ENCODE measurements around the gene AP3D1.
A peak's percentile ranks its signal among the peaks of the same experiment; 100 is the strongest.

AP3D1 gene

DNA sequence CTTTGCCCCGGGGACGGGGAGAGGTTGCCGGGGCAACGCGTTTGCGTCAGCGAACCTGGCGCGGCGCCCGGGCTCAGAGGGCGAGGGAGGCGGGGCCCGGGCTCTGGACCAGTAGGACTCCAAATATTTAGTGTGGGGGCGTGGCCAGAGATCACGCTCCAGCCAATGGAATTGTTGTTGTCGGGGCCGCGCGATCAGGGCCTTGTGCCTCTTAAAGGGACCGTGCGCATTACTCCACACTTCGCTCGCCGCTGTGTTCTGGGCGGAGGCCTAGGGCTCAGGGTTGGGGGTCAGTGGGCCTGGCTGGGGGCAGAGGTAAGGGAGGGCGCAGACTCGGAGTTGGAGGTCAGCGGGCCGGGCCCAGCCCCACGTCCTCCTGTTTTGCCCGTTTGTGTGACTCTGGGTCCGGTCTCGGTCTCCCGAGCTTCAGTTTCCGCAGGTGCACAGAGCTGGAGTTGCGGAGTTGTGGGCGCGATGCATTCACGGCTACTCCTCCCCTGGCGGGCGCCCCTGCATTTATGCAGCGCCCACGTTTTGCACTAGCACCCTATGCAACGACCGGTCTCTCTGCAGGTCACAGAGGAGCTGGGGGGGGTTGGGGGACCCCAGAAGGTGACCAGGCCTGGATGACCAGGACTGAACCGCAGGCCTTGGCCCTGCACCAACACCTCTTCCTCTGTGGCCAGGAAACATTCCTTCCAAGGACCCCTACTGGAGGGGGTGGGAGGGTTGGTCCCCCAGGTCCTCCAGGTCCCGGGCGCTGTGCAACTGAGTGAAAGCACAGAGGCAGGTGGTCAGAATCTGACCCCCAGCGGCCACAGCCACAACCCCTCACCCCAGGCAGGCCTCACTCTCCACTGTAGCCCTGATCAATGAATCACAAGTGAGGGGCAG lies 89.6 kb downstream of the AP3D1 start:
- peak; percentile 97 for DNase-seq (ENCODE audit: low spot score)

DNA sequence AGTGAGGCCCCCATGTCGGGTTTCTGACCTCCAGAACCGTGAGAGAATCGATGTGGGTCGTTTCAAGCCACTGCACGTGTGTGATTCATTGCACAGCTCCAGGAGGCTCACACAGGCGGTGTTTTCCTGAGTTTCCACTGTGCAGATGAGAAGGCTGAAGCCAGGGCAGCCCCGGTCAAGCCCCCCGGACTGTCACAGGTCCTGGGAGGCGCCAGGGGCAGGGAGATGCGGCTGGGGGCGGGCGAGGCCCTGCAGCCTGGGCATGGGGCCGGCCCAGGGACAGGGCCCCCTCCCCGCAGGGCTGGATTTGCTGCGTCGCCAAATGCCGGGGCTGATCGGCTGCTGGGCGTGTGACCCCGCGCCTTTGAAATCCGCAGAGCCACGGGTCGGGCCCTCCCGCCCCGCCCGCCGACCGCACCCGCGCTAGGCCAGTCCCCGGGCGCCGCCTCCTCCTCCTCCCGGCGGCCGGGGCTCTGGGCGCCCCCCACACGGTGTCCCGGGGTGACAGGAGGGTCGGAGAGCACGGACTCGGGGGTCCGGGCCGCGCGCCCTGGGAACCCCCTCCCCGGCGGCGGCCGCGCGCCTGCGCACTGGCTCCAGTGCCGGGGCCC lies 90.4 kb downstream of the AP3D1 start:
- no peak for DNase-seq (ENCODE audit: low spot score)

DNA sequence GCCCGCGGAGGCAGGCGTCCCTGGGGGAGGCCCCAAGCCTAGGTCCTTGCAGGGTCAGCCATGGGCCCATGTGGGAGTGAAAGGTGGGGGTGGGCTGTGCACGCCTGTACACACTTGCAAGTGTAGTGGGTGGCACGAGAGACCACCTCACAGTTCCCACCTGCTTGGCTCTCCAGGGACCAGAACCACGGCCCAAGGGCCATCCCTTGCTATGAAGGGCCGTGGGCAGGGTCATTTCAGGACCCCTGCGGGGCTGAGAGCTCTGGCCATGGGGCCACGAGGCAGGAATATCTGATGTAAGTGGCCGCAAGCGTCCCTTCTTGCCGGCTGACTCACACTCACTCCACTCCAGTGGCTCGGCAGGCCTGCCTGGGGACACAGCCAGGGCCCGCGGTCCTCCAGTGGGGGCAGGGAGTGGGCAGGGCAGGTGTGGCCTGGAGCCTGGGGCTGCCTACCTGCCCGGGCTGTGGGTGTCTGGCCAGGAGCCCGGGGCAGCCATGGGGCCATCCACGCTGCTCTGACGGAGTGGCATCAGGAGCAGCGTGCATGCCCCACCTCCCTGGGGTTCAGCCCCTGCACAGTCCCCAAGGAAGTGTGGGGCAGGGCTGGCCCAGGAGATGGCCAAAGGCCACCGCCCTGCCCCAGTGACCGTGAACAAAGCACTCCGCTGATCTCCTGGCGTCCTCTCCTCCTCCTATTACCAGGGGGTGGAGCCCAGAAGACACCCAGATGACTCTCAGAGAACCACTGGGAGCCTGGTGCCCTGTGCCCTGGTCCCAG lies 91.8 kb downstream of the AP3D1 start:
- no peak for DNase-seq (ENCODE audit: low spot score)

DNA sequence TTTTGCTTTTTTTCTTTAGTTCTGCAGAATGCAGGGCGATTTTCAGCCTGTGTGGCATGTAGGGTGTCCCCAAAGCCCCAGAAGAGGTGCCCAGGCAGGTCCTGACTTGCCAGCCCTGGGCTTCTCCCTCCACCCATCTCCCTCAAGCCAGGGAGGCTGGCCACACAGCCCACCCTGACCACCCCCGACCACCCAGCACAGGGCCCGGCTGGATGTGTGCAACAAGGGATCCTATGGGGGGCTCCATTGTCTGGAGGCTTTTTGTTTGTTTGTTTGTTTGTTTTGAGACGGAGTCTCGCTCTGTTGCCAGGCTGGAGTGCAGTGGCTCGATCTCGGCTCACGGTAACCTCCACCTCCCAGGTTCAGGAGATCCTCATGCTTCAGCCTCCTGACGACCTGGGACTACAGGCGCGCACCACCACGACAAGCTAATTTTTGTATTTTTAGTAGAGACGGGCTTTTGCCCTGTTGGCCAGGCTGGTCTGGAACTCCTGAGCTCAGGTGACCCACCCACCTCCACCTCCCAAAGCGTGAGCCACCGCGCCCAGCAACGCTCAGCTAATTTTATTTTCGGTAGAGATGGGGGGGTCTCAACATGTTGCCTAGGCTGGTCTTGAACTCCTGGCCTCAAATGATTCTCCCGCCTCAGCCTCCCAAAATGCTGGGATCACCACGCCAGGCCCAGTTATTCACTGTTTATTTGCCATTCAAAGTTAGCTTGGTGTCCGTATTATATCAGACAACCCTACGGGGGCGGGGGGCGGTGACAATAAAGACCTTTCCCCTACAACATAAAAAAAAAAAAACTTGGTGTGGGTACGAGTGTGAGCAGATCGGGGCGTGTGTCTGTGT lies 92.6 kb downstream of the AP3D1 start:
- DNase-seq (ENCODE audit: low spot score) = no peak

DNA sequence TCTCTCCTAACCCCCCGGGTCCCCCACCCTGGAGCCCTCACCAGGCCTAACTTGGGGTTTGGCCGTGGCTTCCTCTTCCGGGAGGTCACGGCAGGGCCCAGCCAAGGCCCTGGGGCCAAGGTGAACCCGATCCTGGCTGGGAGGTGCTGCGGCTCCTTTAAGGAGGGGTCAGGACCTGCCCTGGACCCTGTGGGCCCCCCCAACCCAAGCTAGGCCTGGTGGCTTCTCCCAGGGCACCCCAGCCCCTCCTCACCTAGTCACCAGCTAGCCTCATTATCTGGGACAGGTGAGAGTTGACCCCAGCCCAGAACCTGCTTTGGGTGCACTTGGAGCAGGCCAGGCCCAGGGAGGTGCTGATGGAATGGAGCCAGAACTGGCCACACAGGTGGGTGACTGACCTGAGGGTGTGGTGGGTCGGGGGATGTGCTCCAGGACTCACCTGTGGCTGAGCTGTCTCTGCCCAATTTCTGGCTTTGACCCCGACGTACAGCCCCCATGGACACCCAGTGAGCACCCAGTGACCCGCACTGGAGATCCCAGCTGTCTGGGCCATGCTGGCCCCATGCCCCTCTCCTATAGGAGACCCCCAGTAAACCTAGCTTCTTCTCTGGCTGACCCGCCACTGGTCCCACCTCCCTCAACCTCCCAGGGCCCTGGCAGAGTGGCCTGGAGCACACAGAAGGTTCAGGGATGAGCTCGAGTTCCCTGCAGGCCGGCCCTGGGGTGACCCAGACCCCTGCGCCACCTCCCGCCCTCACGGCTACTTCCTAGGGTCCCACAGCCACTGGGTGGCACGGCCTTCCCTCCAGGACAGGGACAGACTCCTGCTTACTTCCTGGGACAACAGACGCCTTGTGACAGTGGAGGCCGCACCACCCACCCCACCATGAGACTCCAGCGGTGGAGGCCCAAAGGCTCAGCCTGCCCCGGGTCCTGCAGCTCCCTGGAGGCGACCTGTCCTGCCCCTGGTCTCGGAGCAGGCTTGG lies 93.6 kb downstream of the AP3D1 start:
- DNase-seq (ENCODE audit: low spot score) = no peak

DNA sequence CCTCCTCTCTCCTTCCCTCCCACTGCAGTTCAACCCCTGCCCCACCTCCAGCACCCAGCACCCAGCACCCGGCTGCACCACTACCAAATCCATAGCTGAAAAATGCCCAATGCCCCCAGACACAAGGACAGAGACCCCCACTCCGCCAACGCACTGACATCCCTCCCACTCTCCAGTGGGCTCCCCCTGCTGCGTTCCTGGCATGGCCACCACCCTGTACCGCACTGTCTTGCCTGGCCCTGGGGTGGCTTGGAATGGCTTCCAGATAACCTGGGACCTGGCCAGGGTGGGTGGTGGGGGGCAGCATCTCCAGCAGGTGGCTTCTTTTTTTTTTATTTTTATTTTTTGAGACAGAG lies 94.6 kb downstream of the AP3D1 start:
- DNase-seq (ENCODE audit: low spot score) = no peak

DNA sequence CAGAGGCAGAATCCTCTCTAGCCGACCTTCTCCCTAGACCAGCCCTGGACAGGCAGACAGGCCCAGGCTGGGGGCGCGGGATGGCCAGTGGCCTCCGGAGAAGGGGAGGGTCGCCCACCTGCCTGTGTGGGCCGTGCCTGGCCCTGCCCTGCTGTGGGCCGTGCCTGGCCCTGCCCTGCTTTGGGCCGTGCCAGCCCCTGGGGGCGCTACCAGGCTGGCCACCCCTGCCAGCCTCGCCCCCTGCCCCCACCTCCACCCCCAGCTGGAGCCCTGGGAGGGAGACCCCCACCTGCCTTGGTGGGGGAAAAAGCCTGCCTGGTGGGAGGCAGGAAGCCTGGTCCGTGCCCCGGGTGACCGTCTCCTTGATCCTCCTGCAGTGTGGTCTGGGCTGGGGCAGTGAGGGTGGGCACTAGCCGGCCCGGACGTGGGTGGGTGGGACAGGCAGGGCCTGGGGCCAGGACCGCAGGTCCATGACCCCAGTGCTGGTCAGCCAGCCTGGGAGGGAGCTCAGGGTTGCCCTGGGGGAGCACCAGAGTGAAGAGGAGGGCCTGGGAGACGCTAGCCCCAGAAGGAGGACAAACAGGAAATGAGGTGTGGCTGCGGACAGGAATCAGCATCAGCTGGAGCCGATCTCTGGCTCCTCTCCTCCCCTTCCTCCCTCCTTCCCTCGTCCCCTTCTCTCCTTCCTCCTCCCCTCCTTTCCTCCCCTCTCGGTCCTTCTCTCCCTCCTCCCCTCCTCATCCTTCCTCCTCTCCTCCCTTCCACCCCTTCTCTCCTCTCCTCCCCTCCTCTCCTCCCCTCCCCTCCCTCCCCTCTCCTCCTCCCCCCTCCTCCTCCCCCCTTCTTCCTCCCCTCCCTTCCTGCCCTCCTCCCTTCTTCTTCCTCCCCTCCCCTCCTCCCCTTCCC lies 95.2 kb downstream of the AP3D1 start:
- no peak for DNase-seq (ENCODE audit: low spot score)

DNA sequence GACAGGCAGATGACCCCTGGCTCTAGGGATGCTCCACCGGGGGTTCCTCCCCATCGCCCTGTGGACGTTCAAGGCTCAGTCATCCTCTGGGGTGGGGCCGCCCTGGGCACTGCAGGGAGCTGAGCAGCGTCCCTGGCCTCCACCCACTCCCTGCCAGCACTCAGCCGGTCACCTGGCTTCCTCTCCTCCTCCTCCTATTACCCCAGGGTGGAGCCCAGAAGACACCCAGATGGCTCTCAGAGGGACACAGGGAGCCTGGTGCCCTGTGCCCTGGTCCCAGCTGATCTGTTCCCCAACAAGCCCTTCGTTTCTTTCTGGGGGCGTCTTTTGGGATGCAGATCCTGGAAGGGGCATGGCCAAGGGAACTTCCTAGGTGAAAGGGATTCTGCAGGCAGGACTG lies 96.6 kb downstream of the AP3D1 start:
- no peak for DNase-seq (ENCODE audit: low spot score)

DNA sequence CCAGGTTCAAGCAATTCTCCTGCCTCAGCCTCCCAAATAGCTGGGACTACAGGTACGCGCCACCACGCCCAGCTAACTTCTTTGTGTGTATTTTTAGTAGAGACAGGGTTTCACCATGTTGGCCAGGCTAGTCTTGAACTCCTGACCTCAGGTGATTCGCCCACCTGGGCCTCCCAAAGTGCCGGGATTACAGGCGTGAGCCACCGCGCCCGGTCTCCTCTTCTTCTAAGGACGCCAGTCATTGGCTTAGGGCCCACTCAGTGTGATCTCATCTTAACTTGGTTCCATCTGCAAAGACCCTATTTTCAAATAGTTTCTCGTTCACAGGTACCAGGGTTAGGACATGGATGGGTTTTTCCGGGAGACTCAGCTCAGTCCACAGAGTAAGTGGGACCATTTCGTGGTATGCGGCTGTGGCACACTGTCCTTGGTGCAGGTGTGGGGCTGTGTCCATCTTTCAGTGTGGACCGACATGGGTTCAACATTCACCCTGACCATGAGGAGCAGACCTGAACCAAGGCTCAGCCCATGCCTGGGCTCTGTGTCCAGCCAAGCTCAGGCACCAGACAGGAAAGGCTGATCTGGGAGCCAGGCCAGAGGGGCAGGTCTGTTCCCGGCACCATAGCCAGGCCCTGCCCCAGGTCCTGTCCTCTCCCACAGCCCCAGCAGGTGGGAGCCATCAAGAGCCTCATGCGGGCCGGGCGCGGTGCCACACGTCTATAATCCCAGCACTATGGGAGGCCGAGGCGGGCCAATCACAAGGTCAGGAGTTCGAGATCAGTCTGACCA lies 97.6 kb downstream of the AP3D1 start:
- no peak for DNase-seq (ENCODE audit: low spot score)

DNA sequence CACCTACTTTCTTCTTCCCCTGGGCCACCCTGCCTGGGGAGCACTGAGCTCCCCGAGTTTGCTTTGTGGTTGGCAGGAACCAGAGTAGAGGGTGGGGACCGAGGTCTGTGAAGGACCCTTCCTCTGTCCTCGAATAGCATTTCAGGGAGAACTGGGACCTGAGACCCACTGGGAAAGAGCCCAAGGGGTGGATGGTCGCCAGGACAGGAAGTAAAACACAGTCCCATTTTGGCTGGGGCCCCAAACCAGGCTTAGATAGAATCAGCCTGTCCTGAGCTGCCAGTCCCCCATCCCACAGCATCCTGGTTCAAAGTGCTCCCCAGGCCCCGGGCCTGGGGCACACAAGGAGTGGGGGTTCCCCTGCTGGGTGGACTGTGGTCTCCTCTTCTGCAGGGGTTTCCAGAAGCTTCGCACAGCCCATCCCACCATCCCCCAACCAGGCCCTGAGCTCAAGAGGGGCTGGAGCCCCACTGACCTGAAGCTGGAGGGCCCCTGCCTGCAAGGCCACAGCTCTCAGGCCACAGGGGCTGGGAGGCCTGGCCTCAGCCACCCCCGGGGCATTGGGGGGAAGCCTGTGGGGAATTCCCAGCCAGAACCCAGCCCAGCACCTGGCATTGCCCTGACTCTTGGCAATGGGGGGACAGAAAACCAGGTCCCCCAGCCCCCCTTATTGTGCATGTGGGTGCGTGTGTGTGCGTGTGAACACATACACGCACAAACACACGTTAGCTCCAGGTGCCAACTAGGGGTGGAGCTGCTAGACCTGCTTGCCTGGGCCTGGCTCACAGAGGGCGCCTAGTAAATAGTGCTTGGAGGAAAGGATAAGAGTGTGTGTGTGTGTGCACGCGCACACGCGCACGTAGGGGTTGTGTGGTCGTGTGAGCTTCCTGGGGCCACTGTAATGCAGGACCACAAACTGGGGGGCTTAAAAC lies 99.3 kb downstream of the AP3D1 start:
- no peak for DNase-seq (ENCODE audit: low spot score)

DNA sequence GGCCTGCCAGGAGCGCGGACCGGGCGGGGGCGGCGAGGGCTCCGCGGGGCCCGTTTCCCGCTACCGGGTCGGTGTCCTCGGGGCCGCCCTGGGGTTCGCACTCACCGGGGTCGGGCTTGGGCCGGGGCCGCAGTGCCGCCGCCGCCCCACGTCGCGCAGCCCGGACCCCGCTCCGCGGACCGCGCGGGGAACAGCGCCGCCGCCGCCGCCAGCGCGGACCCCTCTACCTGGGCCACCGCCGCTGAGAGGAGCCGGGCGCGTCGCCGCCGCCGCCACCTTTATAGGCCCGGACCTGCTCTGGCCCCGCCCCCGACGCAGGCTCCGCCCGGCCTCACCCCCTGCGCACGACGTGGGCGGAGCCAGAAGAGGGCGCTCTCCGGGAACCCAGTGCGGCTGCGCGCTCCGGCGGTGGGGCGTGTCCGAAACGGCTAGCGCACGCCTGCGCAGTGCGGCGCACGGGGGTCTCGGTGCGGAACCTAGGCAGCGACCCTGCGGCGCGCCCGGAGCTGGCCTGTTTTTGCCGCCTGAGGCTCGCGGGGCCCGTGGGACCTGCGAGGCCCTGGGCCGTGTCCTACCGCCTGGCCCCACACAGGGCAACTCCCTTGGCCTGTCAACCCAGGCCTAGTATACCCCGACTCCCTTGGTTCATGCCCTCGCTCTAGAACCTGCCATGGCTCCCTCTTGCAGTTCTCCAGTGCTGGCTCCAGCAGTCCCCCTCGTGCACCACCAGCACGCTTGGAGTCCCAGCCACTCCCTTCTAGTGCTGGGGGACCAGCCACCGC lies 100.2 kb downstream of the AP3D1 start, which contains the start of gene MKNK2:
TSS of gene MKNK2 (minus strand) at position 254 of the 782 bp plus-strand sequence. CDS start 393 bp downstream, outside the sequence.
- DNase-seq (ENCODE audit: low spot score) = peak; percentile 94

All from germinal center (tissue), 1 donor.